ENCODE measurements around the gene SH3TC1. TPM values are rescaled to one million over a fixed set of nuclear protein-coding genes. Genes with fewer than 3 reads are reported as not detected.

Gene SH3TC1
- total and polyA plus RNA-seq, 2 of the 13 experiments (the other 11 are each of a cell fraction or from before 2014, with no cell fraction given): 14.9 to 21.8 TPM

DNA sequence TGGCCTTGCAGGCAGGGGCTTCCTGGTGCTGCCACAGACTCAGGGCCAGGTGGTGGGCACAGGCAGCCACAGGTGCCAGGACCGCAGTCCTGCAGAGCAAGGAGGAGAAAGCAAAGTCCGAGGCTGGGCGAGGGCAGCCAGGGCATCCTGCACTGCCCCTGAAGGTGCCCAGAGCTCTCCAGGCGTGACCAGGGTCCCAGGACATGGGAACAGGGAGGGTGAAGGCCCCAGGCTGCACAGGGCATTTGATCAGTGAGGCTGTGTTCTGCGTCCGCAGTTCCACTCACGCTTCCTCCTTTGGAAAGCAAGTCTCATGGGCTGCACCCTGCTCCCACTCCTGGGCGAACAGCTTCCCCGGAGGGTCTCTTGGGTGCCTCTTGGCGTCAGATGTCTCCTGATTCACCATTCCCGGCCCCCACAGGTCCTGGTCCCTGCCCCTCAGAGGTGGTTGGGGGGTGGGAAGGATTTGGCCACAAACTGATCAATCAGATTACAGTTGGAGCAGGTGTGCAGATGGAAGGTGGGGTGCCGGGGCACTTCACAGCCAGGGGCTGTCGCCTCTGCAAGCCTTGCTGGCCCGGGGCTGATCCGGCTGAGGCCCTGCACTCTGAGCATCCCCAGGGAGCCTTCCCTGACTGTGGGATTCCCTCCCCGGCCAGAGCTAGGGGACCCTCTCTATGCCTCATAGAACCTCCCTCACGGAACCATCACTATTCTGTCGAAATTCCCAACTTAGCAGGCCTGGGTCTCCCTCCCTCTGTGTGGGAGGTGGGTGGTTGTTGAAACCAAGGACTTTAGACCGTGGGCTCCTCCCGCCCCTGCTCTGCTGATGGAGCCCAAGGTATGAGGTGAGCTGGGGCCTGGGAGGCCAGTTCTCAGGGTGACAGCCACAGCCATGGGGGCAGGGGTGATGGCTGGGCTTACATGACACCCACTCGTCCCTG lies 3.3 kb downstream of the SH3TC1 start (continued):
- TF ChIP-seq AKAP8 (CRISPR knock-in tag; IDR thresholded peaks at IDR 0.05): no peak
- TF ChIP-seq CBX5 (CRISPR knock-in tag; IDR thresholded peaks at IDR 0.05; ENCODE audit: borderline replicate concordance): no peak; the same call in 1 of the 2 replicates
- TF ChIP-seq ZNF317 (CRISPR knock-in tag; IDR thresholded peaks at IDR 0.05): no peak
- 0 out of 2 replicates have a peak, but pooled peaks have one; percentile 10 for TF ChIP-seq ZNF629 (CRISPR knock-in tag; conservative IDR thresholded peaks at IDR 0.05)
- TF ChIP-seq, protein P1, sequence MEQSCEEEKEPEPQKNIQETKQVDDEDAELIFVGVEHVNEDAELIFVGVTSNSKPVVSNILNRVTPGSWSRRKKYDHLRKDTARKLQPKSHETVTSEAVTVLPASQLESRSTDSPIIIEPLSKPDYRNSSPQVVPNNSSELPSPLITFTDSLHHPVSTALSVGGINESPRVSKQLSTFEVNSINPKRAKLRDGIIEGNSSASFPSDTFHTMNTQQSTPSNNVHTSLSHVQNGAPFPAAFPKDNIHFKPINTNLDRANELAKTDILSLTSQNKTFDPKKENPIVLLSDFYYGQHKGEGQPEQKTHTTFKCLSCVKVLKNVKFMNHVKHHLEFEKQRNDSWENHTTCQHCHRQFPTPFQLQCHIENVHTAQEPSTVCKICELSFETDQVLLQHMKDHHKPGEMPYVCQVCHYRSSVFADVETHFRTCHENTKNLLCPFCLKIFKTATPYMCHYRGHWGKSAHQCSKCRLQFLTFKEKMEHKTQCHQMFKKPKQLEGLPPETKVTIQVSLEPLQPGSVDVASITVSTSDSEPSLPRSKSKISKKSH (CRISPR knock-in tag; IDR thresholded peaks at IDR 0.05; ENCODE audit: borderline replicate concordance): no peak; the same call in 1 of the 2 replicates
- no peak for TF ChIP-seq ZNF253 (CRISPR knock-in tag; IDR thresholded peaks at IDR 0.05; ENCODE audit: borderline replicate concordance)
- no peak for TF ChIP-seq ZNF564 (CRISPR knock-in tag; IDR thresholded peaks at IDR 0.05)
- TF ChIP-seq, protein P2, sequence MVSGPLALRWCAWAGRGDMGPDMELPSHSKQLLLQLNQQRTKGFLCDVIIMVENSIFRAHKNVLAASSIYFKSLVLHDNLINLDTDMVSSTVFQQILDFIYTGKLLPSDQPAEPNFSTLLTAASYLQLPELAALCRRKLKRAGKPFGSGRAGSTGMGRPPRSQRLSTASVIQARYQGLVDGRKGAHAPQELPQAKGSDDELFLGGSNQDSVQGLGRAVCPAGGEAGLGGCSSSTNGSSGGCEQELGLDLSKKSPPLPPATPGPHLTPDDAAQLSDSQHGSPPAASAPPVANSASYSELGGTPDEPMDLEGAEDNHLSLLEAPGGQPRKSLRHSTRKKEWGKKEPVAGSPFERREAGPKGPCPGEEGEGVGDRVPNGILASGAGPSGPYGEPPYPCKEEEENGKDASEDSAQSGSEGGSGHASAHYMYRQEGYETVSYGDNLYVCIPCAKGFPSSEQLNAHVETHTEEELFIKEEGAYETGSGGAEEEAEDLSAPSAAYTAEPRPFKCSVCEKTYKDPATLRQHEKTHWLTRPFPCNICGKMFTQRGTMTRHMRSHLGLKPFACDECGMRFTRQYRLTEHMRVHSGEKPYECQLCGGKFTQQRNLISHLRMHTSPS (CRISPR knock-in tag; IDR thresholded peaks at IDR 0.05; ENCODE audit: low read depth): no peak
- TF ChIP-seq KLF6 (CRISPR knock-in tag; IDR thresholded peaks at IDR 0.05): no peak
- TF ChIP-seq ZSCAN21 (CRISPR knock-in tag; IDR thresholded peaks at IDR 0.05; ENCODE audit: borderline replicate concordance): peak; percentile 27; the same call in 1 of the 2 replicates
- no peak for TF ChIP-seq SMAD1 (CRISPR knock-in tag; IDR thresholded peaks at IDR 0.05; ENCODE audit: borderline replicate concordance, low read depth)
- TF ChIP-seq ZNF724P (CRISPR knock-in tag; IDR thresholded peaks at IDR 0.05; ENCODE audit: borderline replicate concordance): 0 out of 2 replicates have a peak, but pooled peaks have one; percentile 23
- TF ChIP-seq, protein P3, sequence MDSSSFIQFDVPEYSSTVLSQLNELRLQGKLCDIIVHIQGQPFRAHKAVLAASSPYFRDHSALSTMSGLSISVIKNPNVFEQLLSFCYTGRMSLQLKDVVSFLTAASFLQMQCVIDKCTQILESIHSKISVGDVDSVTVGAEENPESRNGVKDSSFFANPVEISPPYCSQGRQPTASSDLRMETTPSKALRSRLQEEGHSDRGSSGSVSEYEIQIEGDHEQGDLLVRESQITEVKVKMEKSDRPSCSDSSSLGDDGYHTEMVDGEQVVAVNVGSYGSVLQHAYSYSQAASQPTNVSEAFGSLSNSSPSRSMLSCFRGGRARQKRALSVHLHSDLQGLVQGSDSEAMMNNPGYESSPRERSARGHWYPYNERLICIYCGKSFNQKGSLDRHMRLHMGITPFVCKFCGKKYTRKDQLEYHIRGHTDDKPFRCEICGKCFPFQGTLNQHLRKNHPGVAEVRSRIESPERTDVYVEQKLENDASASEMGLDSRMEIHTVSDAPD (CRISPR knock-in tag; IDR thresholded peaks at IDR 0.05): peak; percentile 69; the same call in 1 of the 2 replicates
- peak; percentile 37; the same call in 1 of the 2 replicates for TF ChIP-seq ZNF891 (CRISPR knock-in tag; IDR thresholded peaks at IDR 0.05)
- no peak for TF ChIP-seq NR1H2 (CRISPR knock-in tag; IDR thresholded peaks at IDR 0.05; ENCODE audit: borderline replicate concordance, low read depth)
- TF ChIP-seq THYN1 (CRISPR knock-in tag; IDR thresholded peaks at IDR 0.05; ENCODE audit: borderline replicate concordance, low read depth): no peak
- no peak for TF ChIP-seq NFE2L2 (IDR thresholded peaks at IDR 0.05; ENCODE audit: low read length)
- TF ChIP-seq, protein P4, sequence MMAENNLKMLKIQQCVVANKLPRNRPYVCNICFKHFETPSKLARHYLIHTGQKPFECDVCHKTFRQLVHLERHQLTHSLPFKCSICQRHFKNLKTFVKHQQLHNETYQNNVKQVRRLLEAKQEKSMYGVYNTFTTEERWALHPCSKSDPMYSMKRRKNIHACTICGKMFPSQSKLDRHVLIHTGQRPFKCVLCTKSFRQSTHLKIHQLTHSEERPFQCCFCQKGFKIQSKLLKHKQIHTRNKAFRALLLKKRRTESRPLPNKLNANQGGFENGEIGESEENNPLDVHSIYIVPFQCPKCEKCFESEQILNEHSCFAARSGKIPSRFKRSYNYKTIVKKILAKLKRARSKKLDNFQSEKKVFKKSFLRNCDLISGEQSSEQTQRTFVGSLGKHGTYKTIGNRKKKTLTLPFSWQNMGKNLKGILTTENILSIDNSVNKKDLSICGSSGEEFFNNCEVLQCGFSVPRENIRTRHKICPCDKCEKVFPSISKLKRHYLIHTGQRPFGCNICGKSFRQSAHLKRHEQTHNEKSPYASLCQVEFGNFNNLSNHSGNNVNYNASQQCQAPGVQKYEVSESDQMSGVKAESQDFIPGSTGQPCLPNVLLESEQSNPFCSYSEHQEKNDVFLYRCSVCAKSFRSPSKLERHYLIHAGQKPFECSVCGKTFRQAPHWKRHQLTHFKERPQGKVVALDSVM (CRISPR knock-in tag; IDR thresholded peaks at IDR 0.05): peak; percentile 46; the same call in 1 of the 2 replicates

Measured in HepG2 (cell line).